ENCODE results near the gene CRTC3. TPM values are rescaled to one million over a fixed set of nuclear protein-coding genes. Genes with fewer than 3 reads are reported as not detected.
A peak's percentile ranks its signal among the peaks of the same experiment; 100 is the strongest.

CRTC3 gene
- total and polyA plus RNA-seq, 2 experiments from 2014 or later, result 15.7 to 17.6 TPM

DNA sequence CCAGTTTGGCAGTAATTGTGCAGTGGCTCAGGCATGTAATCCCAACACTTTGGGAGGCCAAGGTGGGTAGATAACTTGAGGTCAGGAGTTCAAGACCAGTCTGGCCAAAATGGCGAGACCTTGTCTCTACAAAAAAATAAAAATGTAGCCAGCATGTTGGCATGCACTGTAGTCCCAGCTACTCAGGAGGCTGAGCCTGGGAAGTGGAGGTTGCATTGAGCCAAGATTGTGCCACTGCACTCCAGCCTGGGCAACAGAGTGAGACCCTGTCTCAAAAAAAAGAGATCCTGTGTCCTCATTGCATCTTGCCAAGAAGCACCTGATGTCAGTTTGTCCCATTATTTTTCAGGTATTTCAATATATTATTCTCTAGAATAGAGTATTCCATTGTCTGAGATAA, 61.8 kb downstream of the CRTC3 start:
- Histone ChIP-seq H2AFZ (no peak overlapping the region), H3K27ac (peak overlapping the region; percentile 5), H3K9me2 (replicated peaks; ENCODE audit: insufficient read depth) (no peaks in the 10 kb centered on the region), H3K4me3 (no peak overlapping the region), H3K79me2 (peaks cover 25% of the 10 kb centered on the region), H3K9me3 (ENCODE audit: low read depth) (no peaks in the 10 kb centered on the region), H3K36me3 (replicated peaks; ENCODE audit: insufficient read depth, low read depth) (no peaks in the 10 kb centered on the region), H3K4me1 (ENCODE audit: insufficient read depth) (no peaks in the 10 kb centered on the region), H3K4me2 (no peak overlapping the region), H4K20me1 (ENCODE audit: insufficient read depth, poor library complexity, severe bottlenecking) (no peaks in the 10 kb centered on the region), H3K27me3 (no peaks in the 10 kb centered on the region)
- TF ChIP-seq EZH2phosphoT487 (IDR thresholded peaks at IDR 0.05; ENCODE audit: low read depth, severe bottlenecking, unreplicated experiment) (no peak), EZH2 (IDR thresholded peaks at IDR 0.05; ENCODE audit: borderline replicate concordance) (no peak)
- TF ChIP-seq, protein P1, sequence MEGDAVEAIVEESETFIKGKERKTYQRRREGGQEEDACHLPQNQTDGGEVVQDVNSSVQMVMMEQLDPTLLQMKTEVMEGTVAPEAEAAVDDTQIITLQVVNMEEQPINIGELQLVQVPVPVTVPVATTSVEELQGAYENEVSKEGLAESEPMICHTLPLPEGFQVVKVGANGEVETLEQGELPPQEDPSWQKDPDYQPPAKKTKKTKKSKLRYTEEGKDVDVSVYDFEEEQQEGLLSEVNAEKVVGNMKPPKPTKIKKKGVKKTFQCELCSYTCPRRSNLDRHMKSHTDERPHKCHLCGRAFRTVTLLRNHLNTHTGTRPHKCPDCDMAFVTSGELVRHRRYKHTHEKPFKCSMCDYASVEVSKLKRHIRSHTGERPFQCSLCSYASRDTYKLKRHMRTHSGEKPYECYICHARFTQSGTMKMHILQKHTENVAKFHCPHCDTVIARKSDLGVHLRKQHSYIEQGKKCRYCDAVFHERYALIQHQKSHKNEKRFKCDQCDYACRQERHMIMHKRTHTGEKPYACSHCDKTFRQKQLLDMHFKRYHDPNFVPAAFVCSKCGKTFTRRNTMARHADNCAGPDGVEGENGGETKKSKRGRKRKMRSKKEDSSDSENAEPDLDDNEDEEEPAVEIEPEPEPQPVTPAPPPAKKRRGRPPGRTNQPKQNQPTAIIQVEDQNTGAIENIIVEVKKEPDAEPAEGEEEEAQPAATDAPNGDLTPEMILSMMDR (IDR thresholded peaks at IDR 0.05; ENCODE audit: poor library complexity), result no peak
- DNase-seq (ENCODE audit: low spot score), result no peak
- 94% methylated on average over 1 of the region's 1 CpG for WGBS (ENCODE audit: low lambda C conversion rate, missing lambda C conversion rate)

DNA sequence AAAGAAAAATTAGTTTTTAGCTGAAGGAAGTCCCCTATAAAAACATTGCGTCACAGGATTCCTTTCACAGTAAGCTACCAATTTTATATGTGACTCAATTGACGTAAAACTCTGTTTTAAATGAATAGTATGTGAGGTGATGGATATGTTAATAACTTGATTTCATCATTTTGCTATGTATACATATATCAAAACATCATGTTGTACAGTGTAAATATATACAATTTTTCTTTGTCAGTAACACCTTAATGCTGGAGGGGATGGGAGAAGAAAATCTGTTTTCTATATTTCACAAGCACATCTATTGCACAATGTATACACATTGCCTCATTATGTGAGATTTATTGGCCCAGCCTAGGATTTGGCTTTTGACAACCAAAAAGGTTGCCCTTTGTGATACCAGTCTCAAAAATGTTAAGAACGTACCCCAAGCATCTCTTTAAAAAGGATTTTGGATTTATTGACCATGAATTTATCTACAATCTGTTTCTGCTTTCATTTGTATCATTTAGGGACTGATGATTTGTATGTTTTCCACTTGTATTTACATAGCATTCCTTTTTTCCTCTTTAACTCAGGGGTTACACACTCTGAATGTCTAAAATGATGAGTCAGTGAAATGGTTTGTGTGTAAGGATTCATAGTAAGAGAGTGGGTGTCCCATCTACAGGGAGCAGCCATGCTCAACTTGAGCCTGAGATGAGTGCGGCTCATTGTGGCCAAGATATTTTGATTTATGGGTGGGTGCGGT, 62.6 kb downstream of the CRTC3 start:
- 63% methylated on average over 5 of the region's 5 CpGs for WGBS (ENCODE audit: low lambda C conversion rate, missing lambda C conversion rate)
- no peaks in the 10 kb centered on the region for H3K9me3 ChIP-seq (ENCODE audit: low read depth)

DNA sequence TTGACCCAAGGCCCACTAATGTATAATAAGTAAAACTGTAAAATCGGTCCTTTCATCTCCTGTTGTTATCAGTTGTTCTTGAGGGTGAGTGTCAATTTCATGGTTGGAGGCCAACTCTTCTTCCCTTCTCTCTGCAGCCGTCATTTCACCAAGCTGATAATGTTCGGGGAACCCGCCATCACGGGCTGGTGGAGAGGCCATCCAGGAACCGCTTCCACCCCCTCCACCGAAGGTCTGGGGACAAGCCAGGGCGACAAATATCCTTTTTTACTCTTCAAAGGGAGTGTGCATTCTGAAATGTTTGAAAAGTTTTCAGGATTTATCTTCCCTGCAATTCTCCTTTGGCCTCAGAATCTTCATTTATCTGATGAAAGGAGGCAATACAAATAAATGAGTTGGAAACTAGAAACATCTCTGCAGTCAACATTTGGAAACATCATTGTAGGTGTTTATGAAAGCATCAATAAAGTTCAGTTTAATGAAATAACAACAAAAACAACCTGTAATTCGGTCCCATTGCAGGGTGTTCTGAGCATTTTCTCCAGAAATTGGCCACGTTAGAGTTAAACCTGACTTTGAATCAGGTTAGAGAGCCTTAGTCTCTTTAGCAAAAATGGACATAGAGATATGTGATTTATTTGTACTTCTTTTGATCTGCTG, 63.9 kb downstream of the CRTC3 start:
- Histone ChIP-seq H3K27me3 (no peaks in the 10 kb centered on the region), H3K4me2 (no peak overlapping the region), H3K9me3 (ENCODE audit: low read depth) (no peaks in the 10 kb centered on the region), H3K36me3 (replicated peaks; ENCODE audit: insufficient read depth, low read depth) (no peaks in the 10 kb centered on the region), H3K9me2 (replicated peaks; ENCODE audit: insufficient read depth) (no peaks in the 10 kb centered on the region), H3K4me1 (ENCODE audit: insufficient read depth) (no peaks in the 10 kb centered on the region), H3K79me2 (peaks cover 13% of the 10 kb centered on the region), H3K4me3 (no peak overlapping the region), H3K27ac (no peak overlapping the region), H4K20me1 (ENCODE audit: insufficient read depth, poor library complexity, severe bottlenecking) (no peaks in the 10 kb centered on the region), H2AFZ (no peak overlapping the region)
- 92% methylated on average over 10 of the region's 10 CpGs for WGBS (ENCODE audit: low lambda C conversion rate, missing lambda C conversion rate)
- TF ChIP-seq, protein P1 (IDR thresholded peaks at IDR 0.05; ENCODE audit: poor library complexity), result no peak
- TF ChIP-seq EZH2 (IDR thresholded peaks at IDR 0.05; ENCODE audit: borderline replicate concordance) (no peak), EZH2phosphoT487 (IDR thresholded peaks at IDR 0.05; ENCODE audit: low read depth, severe bottlenecking, unreplicated experiment) (no peak)
- no peak for DNase-seq (ENCODE audit: low spot score)

More for the DNA sequence above, 62.6 kb downstream of the CRTC3 start:
- Histone ChIP-seq H3K9me2 (replicated peaks; ENCODE audit: insufficient read depth) (no peaks in the 10 kb centered on the region), H3K4me2 (no peak overlapping the region), H3K27ac (peak overlapping the region; percentile 29), H3K27me3 (no peaks in the 10 kb centered on the region), H3K36me3 (replicated peaks; ENCODE audit: insufficient read depth, low read depth) (no peaks in the 10 kb centered on the region), H2AFZ (no peak overlapping the region), H3K4me1 (ENCODE audit: insufficient read depth) (no peaks in the 10 kb centered on the region), H3K79me2 (peaks cover 17% of the 10 kb centered on the region), H4K20me1 (ENCODE audit: insufficient read depth, poor library complexity, severe bottlenecking) (no peaks in the 10 kb centered on the region), H3K4me3 (no peak overlapping the region)
- TF ChIP-seq EZH2phosphoT487 (IDR thresholded peaks at IDR 0.05; ENCODE audit: low read depth, severe bottlenecking, unreplicated experiment), result no peak
- no peak for TF ChIP-seq EZH2 (IDR thresholded peaks at IDR 0.05; ENCODE audit: borderline replicate concordance)
- TF ChIP-seq, protein P1 (IDR thresholded peaks at IDR 0.05; ENCODE audit: poor library complexity), result no peak
- no peak for DNase-seq (ENCODE audit: low spot score)
